ENCODE measurements around the gene CDK5RAP1.

DNA sequence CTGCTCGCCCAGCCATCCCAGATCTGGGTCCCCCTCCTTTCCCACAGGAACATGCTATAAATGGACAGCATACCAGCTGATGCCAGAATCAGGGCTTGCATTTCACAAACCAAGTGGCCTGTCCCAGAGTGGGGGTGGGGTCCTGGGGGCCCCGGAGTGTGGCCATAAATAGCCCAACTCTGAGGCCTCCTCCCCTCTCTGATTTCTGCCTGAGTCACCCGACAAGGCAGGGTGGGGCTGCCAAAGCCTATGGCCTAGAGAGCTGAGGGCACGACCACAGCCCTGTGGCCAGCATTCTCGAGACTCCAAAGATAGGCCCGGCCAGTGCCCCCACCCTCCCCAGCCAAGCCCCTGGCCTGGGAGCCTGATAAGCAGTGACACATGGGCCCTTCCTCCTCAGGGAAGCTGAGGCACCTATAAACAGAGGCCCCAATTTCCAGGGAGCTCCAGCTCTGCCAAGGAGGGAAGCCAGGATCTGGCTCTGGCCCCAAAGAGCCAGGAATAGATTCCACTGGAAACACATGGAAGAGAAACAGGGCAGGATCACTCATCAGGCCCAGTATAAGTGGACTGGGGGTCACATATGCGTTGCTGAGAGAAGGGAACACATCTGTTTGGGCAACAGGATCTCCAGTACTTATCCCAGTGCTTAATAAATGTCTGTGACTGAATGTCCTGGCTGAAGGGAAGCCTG is 22.0 kb upstream of the CDK5RAP1 start:
- TF ChIP-seq POLR2AphosphoS5 (IDR thresholded peaks at IDR 0.05; ENCODE audit: low read depth, low read length), result no peak
- no peak for TF ChIP-seq POLR2A (IDR thresholded peaks at IDR 0.05; ENCODE audit: low read depth, low read length)
- TF ChIP-seq TAF1 (IDR thresholded peaks at IDR 0.05; ENCODE audit: low read depth, low read length), result no peak
- TF ChIP-seq POU2F2 (IDR thresholded peaks at IDR 0.05; ENCODE audit: low read depth, low read length), result no peak
- no peak for TF ChIP-seq PAX5 (IDR thresholded peaks at IDR 0.05; ENCODE audit: insufficient read depth, low read length, severe bottlenecking)
